ENCODE data around the gene DAB1.

The DAB1 gene

DNA sequence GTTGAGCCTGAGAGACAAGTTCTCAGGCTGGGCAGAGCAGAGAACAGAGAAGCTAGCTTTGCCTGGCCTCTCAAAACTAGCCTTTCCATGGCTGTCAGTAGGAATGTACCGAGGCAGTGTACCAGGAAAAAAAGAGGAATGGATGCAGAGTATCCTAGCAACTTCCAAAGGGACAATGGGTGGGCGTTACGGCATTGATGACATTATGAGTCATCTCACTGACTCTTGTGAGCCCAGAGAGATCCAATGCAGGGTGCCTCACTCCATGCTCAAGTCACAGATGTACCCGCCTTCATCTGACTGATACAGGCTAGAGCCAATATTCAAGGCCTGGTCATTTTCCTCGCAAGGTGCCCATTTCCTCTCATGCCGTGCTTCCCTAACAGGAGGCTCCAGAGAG is 406.7 kb downstream of the DAB1 start:
- DNase-seq: peak; percentile 39

DNA sequence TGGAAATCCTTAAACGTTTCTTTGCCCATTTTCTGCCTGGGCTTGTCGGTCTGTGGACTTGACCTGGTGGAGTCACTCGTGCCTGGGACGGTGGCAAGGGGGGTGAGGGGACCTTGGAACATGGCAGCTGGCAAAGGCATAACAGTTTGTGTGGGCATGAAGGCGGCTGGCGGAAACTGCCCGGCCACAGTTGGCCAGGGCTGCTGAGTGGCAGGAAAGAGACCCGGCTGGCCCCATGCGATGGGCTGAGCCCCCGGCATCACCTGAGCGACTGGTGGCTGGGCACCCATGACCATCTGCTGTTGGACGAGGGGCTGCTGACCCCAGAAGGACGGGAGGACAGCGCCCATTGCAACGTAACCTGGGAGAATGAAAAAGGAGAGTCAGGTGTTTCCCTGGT is 408.8 kb downstream of the DAB1 start:
- DNase-seq: no peak

DNA sequence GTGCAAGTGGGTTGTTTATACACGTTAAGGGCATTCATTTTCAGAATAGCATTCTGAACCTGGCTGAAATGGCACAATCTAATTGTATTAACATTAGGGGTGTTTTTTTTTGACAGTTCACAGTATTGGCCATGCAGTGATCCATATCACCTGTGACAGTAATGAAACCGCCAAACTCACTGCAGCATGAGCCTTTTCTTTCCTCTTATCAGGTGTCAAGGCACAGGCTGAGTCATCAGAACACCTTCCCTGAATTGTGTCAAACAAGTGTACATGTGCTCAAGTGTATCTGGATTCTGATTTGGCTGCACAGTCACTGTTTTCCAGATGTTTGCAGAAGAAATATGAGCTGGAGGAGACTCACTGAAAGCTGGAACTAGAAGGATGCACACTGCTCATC is 410.3 kb downstream of the DAB1 start:
- DNase-seq: no peak

DNA sequence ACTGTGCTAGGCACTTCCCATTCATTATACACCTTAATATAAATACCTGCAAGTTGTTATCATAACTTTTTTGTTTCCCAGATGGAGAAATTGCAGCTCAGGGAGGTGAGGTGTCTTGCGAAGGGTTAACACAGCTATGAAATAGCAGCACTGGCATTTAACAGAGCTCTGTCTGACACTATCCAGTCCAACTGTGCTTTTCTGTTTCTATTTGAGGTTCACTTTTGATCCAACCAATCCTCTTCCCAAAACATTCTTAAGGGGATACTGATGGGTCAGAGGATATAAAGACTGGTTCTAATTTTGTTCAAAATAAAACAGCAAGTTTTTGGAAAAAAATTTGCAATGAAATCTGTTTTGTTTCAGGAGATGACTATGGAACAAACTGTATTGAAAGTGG is 411.5 kb downstream of the DAB1 start:
- no peak for DNase-seq

DNA sequence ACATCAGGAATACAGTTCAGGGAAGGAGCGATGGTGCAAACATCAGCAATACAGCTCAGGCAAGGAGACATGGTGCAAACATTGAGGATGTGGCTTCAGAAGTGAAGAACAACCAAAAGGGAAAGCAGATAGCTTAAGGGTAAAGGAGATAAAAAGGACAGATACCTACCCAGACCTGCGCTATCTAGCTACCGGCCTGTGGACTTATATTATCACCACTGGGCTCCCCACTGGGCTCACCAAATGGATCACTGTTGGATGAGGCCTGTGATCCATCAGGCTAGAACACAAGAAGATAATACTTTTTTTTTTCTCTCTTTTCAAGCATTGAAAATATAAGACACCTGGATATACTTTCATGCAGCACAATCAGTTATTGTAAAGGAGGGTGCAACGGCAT is 413.3 kb downstream of the DAB1 start:
- no peak for DNase-seq

DNA sequence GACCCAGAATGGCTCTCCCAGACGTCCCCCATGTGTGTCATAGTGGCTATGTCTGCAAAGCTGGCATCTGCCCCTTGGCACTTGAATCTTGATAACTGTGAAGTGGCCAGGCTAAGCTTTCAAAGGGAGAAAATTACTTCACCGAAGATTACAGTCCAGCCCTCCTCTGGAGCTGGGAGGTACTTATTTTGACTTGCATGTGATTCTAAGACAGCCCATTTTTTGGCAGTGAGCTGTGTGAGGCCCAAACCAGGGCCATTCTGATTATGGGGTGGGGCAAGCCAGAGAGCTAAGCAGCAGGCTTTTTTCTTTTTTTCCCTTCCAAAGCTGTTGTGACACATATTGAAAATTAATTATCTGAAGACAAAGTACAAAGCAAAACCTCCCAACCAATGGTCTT is 415.9 kb downstream of the DAB1 start:
- DNase-seq: peak; percentile 2

DNA sequence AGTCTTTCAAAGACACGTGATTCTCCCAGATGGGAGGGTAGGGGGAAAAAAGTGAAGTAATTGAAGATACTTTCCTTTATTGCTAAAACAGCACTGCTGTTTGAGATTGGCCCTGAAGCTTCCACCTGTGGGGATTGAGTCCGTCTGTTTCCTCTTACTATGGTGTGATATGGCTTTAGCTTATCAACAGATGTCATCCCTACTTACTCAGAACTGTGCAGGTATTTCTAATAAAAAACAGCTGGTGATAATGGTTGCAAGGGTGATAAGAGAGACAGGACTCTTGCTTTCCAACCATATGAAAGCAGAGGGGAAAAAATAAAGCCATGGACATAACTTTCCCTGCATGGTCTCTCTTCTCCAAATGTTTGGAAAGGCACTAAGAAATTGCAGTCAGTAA is 416.4 kb downstream of the DAB1 start:
- no peak for DNase-seq

DNA sequence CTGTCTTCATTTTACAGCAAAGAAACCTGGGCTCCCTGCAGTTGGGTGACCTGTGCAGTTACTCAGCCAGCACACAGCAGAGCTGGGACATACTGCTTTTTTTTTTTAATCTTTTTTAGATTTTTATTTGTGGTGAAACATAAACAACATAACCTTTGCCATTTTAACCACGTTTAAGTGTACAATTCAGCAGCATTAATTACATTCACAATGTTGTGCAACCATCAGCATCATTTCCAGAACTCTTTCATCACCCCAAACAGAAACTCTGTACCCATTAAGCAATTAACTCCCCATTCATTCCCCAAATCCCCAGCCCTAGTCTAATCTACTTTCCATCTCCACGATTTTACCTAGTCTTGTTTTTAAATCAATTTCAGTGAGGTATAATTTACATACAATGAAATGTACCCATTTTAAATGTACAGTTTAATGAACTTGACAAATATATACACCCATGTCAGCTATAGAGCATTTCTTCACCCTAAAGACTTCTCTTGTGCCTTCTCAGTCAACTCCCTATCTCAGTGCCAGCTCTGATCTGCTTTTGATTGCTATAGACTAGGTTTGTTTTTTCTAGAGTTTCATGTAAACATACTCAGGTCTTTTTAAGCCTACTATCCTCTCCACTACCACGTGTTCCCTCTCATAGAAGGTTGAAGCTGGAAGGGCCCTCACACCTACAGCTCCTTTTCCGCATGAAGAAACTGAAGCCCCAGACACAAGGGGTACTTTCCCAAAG is 420.3 kb downstream of the DAB1 start:
- DNase-seq: no peak

DNA sequence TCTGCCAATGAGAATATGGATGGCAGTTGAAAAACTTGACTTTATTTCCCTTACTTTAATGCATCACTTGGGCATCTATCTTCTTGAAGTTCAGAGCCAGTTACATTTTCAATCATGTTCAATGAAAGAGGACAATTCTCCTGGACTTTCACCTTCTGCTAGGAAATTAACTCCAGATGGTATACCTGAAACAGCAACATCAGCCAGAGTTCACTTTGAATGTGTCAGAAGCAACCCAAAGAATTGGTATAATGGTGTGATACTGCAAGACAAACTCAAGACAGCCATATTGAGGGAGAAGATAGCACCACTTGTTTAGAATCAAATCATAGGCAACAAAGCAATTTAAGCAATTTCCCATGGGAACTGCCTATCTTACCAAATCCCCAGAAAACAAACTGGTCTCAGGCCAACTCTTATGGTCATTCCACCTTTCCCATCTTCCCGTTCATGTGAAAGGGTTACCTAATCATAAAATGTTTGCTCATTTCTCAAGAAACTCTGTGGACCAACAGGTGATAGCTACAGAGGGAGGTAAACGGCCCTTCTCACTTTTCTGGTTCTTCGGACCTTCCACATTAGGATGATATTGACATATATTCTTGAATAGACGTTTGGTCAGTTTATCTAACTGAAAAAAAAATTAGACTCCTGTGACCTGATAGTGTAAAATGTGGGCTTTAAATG is 428.3 kb downstream of the DAB1 start:
- no peak for DNase-seq

DNA sequence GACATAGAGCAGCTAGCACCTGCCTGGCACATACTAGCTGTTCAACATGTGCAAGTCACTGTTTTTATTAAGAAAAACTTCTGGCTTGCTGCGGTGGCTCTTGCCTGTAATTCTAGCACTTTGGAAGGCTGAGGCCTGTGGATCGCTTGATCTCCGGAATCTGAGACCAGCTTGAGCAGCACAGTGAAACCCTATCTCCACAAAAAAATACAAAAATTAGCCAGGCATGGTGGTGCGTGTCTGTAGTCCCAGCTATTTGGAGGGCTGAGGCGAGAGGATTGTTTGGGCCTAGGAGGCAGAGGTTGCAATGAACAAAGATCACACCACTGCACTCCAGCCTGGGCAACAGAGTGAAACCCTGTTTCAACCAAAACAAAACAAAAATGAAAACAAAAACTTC is 430.4 kb downstream of the DAB1 start:
- DNase-seq: no peak

DNA sequence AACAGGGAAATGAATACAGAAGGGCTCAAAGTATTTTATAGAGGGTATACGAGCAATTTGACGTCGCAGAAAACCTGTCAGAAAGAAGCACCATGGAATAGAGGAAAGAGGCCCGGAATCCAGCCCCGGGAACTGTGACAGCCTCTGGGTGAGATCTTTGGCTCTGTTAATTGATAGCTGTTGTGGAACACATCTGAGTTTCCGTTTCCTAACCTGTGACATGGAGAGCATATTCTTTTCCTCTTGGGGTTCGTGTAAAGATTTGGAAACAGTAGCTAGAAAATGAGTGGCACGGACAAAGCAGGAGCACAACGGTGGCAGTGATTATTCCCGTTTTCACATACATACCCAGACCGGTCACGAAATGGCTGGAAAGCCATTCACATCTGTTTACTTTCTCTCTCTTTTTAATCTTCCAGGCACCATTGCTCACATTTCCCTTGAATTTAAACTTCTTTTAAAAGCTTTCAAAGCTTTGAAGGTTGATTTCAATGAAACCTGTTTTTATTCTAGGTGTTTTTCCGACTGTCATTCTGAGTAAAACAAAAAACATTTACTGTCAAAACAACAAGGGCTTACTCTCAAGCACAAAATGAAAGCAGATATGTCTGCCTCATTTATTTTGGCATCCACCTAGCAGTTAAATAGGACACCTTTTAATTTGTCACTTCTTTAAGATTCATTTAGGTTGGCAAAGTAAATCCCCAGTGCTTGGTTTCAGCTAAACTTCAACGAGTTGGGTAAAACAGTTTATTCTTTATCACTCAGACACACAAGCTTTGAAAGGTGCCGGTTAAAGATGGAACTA is 431.3 kb downstream of the DAB1 start:
- DNase-seq: no peak

DNA sequence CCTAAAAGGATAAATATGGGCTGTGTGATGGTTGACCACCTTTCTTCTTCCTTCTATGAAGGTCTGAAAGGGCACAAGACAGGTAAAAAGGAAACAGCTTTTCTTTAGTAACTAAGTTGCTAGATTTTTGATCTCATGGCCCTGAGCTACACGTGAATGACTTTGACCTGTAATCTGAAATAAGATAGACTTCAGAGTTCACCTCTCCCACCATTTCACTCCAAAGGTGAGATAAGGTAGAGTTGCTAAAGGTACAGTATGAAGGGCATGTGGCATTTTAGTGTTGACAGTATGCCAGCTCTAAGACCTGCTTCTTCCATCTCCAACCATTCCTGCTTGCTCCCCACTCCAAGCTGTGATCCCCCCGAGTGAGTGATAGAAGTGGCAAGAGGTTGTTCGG is 432.3 kb downstream of the DAB1 start:
- DNase-seq: no peak

DNA sequence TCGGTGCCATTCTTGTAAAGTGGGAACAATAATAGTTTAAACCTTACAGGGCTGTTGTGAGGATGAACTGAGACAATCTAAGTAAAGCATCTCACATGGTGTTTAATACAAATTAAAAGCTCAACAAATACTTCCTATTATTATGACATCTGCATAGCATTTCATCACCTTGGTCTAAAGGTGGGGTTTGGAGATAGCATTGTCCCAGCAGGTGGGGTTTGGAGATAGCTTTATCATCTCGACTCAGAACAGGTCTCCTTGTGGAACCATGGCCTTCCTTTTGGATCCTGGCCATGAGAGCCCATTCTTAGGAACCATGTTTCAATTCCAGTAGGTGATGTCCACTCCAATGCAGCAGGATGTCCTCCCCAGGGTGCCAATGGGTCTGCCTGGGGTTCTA is 437.5 kb downstream of the DAB1 start:
- DNase-seq: no peak

DNA sequence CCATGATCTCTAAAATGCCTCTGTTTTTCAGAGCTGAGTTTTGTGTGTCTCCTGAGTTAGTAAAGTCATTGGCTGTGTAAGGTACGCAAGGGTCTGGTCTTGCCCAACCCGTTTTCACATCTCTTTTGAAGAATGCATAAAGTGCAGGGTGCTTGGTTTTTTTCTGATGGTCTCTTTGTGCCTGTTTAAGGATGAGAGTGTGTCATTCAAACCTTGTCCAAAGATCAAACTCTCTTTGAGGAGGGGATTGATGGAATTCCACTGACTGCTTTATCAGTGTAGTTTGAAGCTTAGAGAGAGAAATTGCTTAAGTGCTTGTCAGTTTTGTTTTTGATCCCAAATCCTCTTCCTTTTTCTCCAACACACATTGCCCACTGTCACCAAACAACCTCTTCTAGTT is 438.0 kb downstream of the DAB1 start:
- no peak for DNase-seq

DNA sequence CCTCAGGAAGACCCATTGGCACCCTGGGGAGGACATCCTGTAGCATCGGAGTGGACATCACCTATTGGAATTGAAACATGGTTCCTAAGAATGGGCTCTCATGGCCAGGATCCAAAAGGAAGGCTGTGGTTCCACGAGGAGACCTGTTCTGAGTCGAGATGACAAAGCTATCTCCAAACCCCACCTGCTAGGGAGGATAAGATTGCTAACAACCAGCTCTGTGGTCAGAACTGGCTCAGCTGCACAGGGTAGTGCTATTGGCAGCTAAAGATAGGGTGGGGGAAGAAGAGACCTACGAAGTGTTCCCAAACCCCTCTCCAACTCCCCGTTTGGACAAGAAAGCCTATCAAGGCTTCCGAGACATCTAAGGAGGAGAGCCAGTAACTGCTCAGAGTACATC is 440.4 kb downstream of the DAB1 start:
- DNase-seq: no peak

DNA sequence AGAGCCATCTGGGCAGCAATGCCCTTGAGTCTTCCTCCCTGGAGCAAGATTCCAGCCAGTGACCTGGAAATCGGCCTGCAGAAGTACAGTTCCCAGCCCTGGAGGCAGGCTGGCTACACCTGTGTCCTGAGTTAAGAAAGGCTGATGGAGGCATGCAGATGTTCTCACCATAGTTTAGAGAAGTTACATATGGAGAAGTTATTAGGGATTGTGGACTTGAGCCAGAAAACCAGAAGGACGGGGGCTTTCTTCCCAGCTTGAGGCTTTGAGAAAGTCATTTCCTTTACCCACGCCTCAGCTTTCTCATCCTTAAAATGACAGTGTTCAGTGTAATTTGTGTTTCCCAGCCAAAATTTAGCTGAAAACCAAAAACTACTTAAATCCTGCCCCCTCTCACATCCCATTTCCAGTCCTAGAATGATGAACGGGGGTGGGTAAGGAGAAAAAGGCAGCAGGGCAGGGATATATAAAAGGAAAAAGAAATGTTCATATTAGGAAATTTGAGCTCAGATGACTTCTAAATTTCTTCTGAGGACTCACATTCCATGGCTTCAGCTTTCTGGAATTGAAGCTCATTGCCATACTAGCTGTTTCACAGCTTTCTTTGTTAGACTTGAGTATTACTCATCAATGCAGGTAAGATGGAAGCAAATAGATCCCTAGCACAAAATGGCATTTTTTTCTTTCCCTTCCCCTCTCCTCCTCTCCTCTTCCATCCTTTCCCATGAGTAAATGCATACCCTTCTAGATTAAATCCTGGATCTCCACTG is 443.7 kb downstream of the DAB1 start:
- DNase-seq: no peak

DNA sequence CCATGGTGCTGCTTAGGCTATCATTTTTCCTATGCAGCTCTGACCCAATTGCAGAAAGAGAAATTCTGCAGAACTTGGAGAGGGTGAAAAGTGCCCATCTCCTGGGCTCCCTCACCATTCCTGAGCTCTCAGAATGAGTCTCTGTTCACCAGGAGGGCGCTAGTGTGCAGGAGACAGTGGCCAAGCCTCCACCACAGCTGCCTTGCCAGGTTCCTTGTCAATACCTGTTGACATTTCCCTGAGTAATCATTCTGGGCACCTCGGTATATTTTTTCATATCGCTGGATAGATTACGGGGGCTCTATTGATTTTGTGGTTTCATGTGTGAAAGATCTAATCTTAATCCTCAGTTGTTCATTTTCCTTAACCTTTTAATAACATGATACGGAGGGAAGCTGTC is 445.0 kb downstream of the DAB1 start:
- DNase-seq: no peak

DNA sequence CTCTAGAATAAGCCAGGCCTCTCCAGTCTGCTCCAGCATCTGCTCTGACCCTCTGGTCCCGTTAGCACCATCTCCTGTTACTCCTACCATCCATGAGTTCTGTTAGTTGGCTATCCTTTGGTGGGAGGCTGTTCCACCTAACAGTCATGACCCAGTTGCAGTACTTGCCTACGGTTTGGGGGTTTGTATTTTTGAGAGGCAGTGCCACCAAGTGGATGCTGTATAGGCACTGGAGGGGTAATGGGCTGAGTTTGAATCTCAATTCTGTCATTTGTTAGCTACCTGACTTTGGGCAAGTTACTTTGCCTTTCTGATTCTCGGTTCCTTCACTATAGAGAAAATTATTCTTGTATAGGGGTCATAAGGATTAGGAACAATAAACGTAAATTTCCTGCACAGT is 445.9 kb downstream of the DAB1 start:
- DNase-seq: no peak

DNA sequence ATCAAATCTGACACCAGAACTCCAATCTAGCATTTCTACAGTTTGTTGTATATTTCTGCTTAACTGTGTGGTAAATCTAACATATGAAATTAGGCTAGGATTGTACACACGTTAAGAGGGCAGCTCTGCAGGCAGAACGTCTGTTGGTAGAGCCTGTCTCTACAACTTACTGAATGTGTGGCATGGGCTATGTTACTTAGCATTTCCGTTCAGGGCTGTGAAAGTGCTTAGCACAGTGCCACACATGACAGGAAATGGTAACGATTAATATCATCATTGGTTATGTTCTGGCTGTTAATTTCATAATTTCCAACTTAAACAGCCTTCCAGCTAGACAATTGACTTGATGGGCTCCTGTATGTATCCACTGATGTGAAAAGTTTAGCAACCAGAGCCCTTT is 448.4 kb downstream of the DAB1 start:
- no peak for DNase-seq

DNA sequence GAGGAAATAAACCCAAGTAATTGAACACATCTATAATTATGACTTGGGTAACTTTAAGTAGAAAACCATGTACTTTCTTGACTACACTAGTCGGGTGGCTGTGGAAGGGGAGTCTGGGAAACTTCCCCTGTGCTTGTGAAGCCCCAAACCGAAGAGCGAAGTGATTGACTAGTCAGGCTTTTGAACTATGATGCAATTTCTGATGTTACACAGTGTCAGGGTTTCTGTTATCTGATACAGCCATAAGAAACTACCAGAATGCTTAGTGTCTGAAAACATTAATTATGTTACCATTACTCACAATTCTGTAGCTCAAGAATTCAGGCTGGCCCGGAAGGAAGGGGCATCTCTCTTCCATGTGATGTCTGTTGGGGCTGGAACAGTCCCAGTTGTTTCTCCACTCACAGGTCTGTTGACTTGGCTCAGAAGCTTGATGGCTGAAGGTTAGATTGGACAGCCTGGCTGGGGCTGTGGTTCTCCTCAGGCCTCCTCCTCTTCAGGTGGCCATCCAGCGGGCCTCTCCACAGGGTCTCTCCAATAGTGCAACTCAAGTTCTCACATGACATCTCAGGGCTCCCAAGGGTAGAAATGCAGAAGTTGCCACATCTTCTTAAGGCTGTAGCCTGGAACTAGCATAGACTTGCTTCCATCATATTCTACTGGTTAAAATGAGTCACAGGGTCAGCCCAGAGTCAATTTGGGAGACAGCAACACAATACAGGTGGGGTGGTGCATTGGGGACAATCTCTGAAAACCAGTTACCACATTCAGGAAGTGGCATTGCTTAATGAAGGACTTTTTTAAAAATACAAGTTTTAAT is 449.7 kb downstream of the DAB1 start:
- no peak for DNase-seq

DNA sequence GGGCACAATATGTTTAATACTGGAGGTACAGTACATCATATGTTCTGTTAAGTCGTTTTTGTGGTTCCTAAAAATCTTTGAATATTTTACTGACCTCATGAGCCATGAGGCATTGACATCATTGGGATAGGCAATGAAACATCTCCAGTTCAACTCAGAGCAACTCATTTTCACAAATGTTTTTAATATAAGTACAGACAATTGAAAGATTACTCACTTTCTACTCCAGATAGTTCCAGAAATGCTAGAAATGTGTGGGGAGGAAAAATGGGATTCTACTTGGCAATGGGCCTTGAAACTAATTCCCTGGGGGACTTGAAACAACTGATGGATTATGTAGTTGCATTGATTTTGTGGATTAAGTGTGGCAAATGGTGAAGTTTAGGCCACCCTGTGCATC is 450.9 kb downstream of the DAB1 start:
- peak; percentile 1 for DNase-seq

DNA sequence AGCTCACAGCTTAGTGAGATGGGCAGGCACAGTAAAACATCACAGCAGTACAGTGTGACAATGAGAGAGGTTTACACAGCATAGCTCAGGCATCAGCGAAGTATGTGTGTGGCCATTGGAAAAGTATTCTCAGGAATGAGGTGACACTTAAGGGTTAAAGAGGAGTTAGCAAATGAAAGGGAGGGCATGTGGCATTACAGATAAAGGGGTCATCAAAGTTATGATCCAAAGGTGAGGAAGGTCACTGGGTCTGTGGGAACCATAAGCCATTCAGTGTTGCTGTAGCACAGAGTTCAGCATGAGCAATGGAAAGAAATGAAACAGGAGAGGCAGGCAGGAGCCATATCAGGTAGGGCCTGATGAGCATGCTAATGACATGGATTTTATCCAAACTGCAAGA is 453.6 kb downstream of the DAB1 start:
- no peak for DNase-seq

All from fibroblast of skin of back (primary cell).